Measurements from ENCODE around the gene CLCNKA.

Gene CLCNKA

DNA sequence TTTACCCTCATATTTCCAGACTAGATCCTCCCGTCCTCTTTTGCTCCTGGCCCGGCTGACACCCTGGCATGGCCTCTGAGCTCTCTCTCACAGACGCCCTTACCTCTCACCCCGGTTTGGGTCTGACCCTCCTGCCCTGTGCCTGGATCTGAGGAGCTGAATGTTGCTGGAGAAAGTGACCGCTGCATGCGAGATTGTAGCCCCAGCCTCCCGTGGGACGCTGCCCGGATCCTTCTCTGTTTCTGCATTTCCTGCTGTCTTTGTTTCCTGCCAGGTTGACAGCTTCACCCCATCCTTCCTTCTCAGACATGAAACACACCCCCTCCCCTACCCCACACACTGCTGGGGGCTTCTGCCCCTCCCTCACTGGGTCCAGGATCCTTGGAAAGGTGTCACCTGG, 42.1 kb downstream of the CLCNKA start:
- no peaks in the 10 kb centered on the region for H3K36me3 ChIP-seq (ENCODE audit: insufficient read depth, low read length)
- H3K27ac ChIP-seq (ENCODE audit: low read length): no peak overlapping the region
- H3K27me3 ChIP-seq (ENCODE audit: insufficient read depth, low read length, poor library complexity): no peaks in the 10 kb centered on the region
- H3K9ac ChIP-seq (ENCODE audit: low read depth, low read length): no peak overlapping the region
- DNase-seq: no peak
- H3K79me2 ChIP-seq (ENCODE audit: insufficient read depth, low read length): no peaks in the 10 kb centered on the region
- no peak overlapping the region for H3K4me2 ChIP-seq (ENCODE audit: insufficient read depth, low read length)
- no peak overlapping the region for H2AFZ ChIP-seq (ENCODE audit: low read depth, low read length)
- H3K4me1 ChIP-seq (ENCODE audit: insufficient read depth, low read length): no peaks in the 10 kb centered on the region
- no peak for ATAC-seq (ENCODE audit: insufficient read depth, low read depth)
- no peak for TF ChIP-seq EZH2 (IDR thresholded peaks at IDR 0.05; ENCODE audit: borderline replicate concordance, low read depth, low read length, severe bottlenecking)
- TF ChIP-seq, protein P1, sequence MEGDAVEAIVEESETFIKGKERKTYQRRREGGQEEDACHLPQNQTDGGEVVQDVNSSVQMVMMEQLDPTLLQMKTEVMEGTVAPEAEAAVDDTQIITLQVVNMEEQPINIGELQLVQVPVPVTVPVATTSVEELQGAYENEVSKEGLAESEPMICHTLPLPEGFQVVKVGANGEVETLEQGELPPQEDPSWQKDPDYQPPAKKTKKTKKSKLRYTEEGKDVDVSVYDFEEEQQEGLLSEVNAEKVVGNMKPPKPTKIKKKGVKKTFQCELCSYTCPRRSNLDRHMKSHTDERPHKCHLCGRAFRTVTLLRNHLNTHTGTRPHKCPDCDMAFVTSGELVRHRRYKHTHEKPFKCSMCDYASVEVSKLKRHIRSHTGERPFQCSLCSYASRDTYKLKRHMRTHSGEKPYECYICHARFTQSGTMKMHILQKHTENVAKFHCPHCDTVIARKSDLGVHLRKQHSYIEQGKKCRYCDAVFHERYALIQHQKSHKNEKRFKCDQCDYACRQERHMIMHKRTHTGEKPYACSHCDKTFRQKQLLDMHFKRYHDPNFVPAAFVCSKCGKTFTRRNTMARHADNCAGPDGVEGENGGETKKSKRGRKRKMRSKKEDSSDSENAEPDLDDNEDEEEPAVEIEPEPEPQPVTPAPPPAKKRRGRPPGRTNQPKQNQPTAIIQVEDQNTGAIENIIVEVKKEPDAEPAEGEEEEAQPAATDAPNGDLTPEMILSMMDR (IDR thresholded peaks at IDR 0.05; ENCODE audit: borderline replicate concordance, extremely low read depth, low read length, poor library complexity, severe bottlenecking): no peak
- H4K20me1 ChIP-seq (ENCODE audit: insufficient read depth, low read length): peaks cover 5% of the 10 kb centered on the region
- no peaks in the 10 kb centered on the region for H3K9me3 ChIP-seq (ENCODE audit: insufficient read depth, low read length, severe bottlenecking)
- no peak overlapping the region for H3K4me3 ChIP-seq (ENCODE audit: low read depth in 1 of 2, low read length in 2 of 2)

DNA sequence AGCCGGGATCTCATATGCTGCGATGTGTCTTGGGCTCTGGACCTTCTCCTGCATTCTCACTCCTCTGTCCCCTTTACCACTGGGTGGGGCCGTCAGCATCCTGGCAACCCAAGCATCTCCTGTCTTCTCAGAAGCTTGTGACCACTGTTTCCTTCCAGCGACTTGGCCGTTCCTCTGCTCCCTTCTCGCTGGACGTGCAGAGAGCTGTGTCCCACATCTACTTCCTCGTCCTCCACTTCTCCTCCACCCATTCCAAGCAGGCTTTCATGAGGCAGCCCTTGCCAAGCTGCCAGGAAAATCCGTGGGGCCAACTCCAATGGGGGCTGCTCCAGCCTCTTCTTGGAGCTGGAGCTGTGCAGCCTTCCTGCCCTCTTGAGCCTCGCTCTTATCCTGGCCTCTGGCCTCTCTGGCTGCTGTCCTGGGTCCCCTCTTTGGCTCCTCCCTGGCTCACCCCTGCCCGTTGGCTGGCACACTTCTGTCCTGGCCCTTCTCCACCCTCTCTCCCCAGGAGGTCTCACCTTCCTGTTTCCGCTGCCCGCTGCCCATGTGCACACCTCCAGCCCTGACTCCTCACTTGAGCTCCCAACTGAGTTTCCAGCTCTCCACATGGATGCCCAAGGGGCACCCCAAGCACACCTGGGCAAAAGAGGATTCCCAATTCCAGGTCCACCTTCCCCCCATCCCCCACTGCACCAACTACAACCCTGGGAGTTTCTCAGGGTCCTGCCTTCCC, 42.9 kb downstream of the CLCNKA start:
- ATAC-seq (ENCODE audit: insufficient read depth, low read depth): no peak
- no peaks in the 10 kb centered on the region for H3K27me3 ChIP-seq (ENCODE audit: insufficient read depth, low read length, poor library complexity)
- H3K36me3 ChIP-seq (ENCODE audit: insufficient read depth, low read length): no peaks in the 10 kb centered on the region
- H3K9ac ChIP-seq (ENCODE audit: low read depth, low read length): no peak overlapping the region
- no peak overlapping the region for H3K4me2 ChIP-seq (ENCODE audit: insufficient read depth, low read length)
- H3K79me2 ChIP-seq (ENCODE audit: insufficient read depth, low read length): no peaks in the 10 kb centered on the region
- H3K4me3 ChIP-seq (ENCODE audit: low read depth in 1 of 2, low read length in 2 of 2): no peak overlapping the region
- H3K4me1 ChIP-seq (ENCODE audit: insufficient read depth, low read length): no peaks in the 10 kb centered on the region
- TF ChIP-seq, protein P1 (IDR thresholded peaks at IDR 0.05; ENCODE audit: borderline replicate concordance, extremely low read depth, low read length, poor library complexity, severe bottlenecking): no peak
- no peak for TF ChIP-seq EZH2 (IDR thresholded peaks at IDR 0.05; ENCODE audit: borderline replicate concordance, low read depth, low read length, severe bottlenecking)
- peaks cover 5% of the 10 kb centered on the region for H4K20me1 ChIP-seq (ENCODE audit: insufficient read depth, low read length)
- no peaks in the 10 kb centered on the region for H3K9me3 ChIP-seq (ENCODE audit: insufficient read depth, low read length, severe bottlenecking)
- H2AFZ ChIP-seq (ENCODE audit: low read depth, low read length): no peak overlapping the region
- no peak overlapping the region for H3K27ac ChIP-seq (ENCODE audit: low read length)
- no peak for DNase-seq

DNA sequence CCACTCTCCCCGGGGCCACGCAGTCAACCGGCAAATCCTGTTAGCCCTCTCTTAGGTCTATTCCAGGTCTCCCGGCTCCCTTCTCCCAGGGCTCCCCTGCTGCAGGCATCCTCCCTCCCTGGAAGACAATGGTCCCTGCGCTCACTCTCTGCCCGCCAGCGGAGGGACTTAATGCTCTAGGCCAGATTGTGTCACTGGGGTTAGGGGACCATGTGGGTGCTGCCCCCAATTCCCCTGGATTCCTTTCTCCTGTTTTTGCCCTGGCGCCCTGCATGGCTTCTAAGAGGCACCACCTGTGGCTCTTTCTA, 43.4 kb downstream of the CLCNKA start:
- no peaks in the 10 kb centered on the region for H3K4me1 ChIP-seq (ENCODE audit: insufficient read depth, low read length)
- no peak overlapping the region for H3K4me3 ChIP-seq (ENCODE audit: low read depth in 1 of 2, low read length in 2 of 2)
- H3K27me3 ChIP-seq (ENCODE audit: insufficient read depth, low read length, poor library complexity): no peaks in the 10 kb centered on the region
- DNase-seq (no peak), ATAC-seq (ENCODE audit: insufficient read depth, low read depth) (no peak)
- H4K20me1 ChIP-seq (ENCODE audit: insufficient read depth, low read length): peaks cover 9% of the 10 kb centered on the region
- no peak overlapping the region for H2AFZ ChIP-seq (ENCODE audit: low read depth, low read length)
- no peaks in the 10 kb centered on the region for H3K9me3 ChIP-seq (ENCODE audit: insufficient read depth, low read length, severe bottlenecking)
- TF ChIP-seq, protein P1 (IDR thresholded peaks at IDR 0.05; ENCODE audit: borderline replicate concordance, extremely low read depth, low read length, poor library complexity, severe bottlenecking): no peak
- TF ChIP-seq EZH2 (IDR thresholded peaks at IDR 0.05; ENCODE audit: borderline replicate concordance, low read depth, low read length, severe bottlenecking): no peak
- H3K4me2 ChIP-seq (ENCODE audit: insufficient read depth, low read length): no peak overlapping the region
- H3K9ac ChIP-seq (ENCODE audit: low read depth, low read length): no peak overlapping the region
- H3K79me2 ChIP-seq (ENCODE audit: insufficient read depth, low read length): no peaks in the 10 kb centered on the region
- H3K27ac ChIP-seq (ENCODE audit: low read length): no peak overlapping the region
- no peaks in the 10 kb centered on the region for H3K36me3 ChIP-seq (ENCODE audit: insufficient read depth, low read length)
